ENCODE data around the gene DEGS2. TPM values are rescaled to one million over a fixed set of nuclear protein-coding genes. Genes with fewer than 3 reads are reported as not detected.
A peak's percentile ranks its signal among the peaks of the same experiment; 100 is the strongest.

DEGS2 gene
- total and polyA plus RNA-seq, 2 experiments from 2014 or later: 0.63 to 2.2 TPM

DNA sequence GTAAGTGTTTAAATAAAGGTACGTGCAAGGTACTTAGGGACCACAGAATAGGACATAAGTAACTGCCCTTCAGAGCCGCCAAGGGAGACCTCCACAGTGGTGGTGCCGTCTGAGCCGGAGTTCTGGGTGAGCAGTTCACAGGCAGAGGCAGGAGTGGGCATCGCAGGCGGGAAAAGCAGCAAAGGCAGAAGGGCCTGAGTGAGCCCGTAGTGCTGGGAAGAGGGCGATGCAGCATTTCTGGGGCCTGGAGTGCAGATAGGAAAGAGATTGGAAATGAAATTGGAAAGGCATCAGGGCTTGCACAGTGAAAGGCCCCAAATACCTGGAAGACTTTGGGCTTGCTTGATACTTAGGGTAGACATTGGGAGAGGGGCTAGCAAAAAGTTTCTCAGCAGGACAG, 61.3 kb downstream of the DEGS2 start:
- Mint-ChIP-seq H3K27me3 (ENCODE audit: insufficient read depth, low read depth, poor library complexity) (no peaks in the 10 kb centered on the region), H3K27ac (0 out of 2 replicates have a peak overlapping the region, but pooled peaks have one; percentile 17), H3K4me3 (no peak overlapping the region), H3K36me3 (ENCODE audit: low read depth) (no peaks in the 10 kb centered on the region), H3K4me1 (peaks cover 7% of the 10 kb centered on the region; the same call in 2 of the 3 replicates), H3K9me3 (no peaks in the 10 kb centered on the region)
- no peak overlapping the region for H3K4me2 ChIP-seq
- no peaks in the 10 kb centered on the region for H3F3A ChIP-seq (replicated peaks; ENCODE audit: low read depth)
- no peak overlapping the region for H3K27ac ChIP-seq (ENCODE audit: low read depth)
- no peaks in the 10 kb centered on the region for H3K4me1 ChIP-seq (ENCODE audit: insufficient read depth)
- H3K36me3 ChIP-seq (ENCODE audit: insufficient read depth): no peaks in the 10 kb centered on the region
- no peaks in the 10 kb centered on the region for H3K79me2 ChIP-seq (replicated peaks; ENCODE audit: insufficient read depth)
- H3K4me3 ChIP-seq: no peak overlapping the region
- ATAC-seq: no peak
- TF ChIP-seq REST (IDR thresholded peaks at IDR 0.05; ENCODE audit: unreplicated experiment): no peak
- TF ChIP-seq ZNF462 (CRISPR knock-in tag; IDR thresholded peaks at IDR 0.05): no peak
- TF ChIP-seq EZH2 (IDR thresholded peaks at IDR 0.05; ENCODE audit: low read depth, unreplicated experiment): no peak
- H2AFZ ChIP-seq: no peak overlapping the region
- 0 out of 2 replicates have a peak, but pooled peaks cover 6% of the 10 kb centered on the region for H4K20me1 ChIP-seq (replicated peaks; ENCODE audit: insufficient read depth)
- no peaks in the 10 kb centered on the region for H3K9me2 ChIP-seq (ENCODE audit: insufficient read depth)
- H3K27me3 ChIP-seq (ENCODE audit: insufficient read depth): no peaks in the 10 kb centered on the region
- no peak for DNase-seq (ENCODE audit: low spot score)
